Calu3 (cell line): ENCODE measurements around the gene CNTN1. TPM values are rescaled to one million over a fixed set of nuclear protein-coding genes. Genes with fewer than 3 reads are reported as not detected.

ENCODE experiments used
- BruUV-seq: library from RNA; stranded (reverse); fragments of 400-500 nt; replicated peaks from 2 replicates; lab custom pipeline; 2021; lab: Mats Ljungman, UMichigan
- CTCF ChIA-PET: fragments of 300-600 bp; sonication (Branson Sonifier 250); formaldehyde crosslinking; loops from one replicate; lab custom pipeline; 2022; ENCODE audit warnings: antibody characterized with exemption; lab: Charles Lee
- DNase-seq: peaks from one replicate; pipeline ENCODE4 v3.0.0; 2022
- H3K27ac Mint-ChIP-seq: one replicate; pipeline ENCODE4 v1.8.0; 2022; ENCODE audit warnings: mixed read lengths; ENCODE audit not compliant: unreplicated experiment
- H3K27me3 Mint-ChIP-seq: one replicate; pipeline ENCODE4 v1.8.0; 2022; ENCODE audit warnings: mixed read lengths; ENCODE audit not compliant: unreplicated experiment
- H3K36me3 Mint-ChIP-seq: one replicate; pipeline ENCODE4 v1.8.0; 2022; ENCODE audit warnings: mild to moderate bottlenecking, moderate library complexity, mixed read lengths; ENCODE audit not compliant: insufficient read depth, unreplicated experiment
- H3K4me1 Mint-ChIP-seq: one replicate; pipeline ENCODE4 v1.8.0; 2022; ENCODE audit warnings: mild to moderate bottlenecking, low read depth, mixed read lengths; ENCODE audit not compliant: unreplicated experiment
- H3K4me3 Mint-ChIP-seq: one replicate; pipeline ENCODE4 v1.8.0; 2022; ENCODE audit warnings: mild to moderate bottlenecking, low read depth, moderate library complexity, mixed read lengths; ENCODE audit not compliant: unreplicated experiment
- H3K9me3 Mint-ChIP-seq: one replicate; pipeline ENCODE4 v1.8.0; 2022; ENCODE audit warnings: low read depth, mixed read lengths; ENCODE audit not compliant: unreplicated experiment
- intact Hi-C: fragments of 100-400 bp; cut with micrococcal nuclease; formaldehyde crosslinking; loops from one replicate; pipeline ENCODE4 v1.10.0; 2022; ENCODE audit not compliant: unreplicated experiment
- total RNA-seq: library from RNA; stranded (reverse); gene quantifications from 2 replicates; pipeline ENCODE4 v1.2.3, GENCODE V29; 2022
- TF ChIP-seq, protein P1 (sequence below): fragments of 200-600 bp; IDR thresholded peaks from one replicate; pipeline ENCODE4 v1.8.0; 2022; ENCODE audit warnings: antibody characterized with exemption; ENCODE audit not compliant: unreplicated experiment

The CNTN1 gene
- total RNA-seq, 1 experiment from 2014 or later = not detected

GRCh38 chr12:40976546-40976945 is 284.3 kb downstream of the CNTN1 start:
- intact Hi-C loops = no loop called here
- Mint-ChIP-seq H3K4me1 (no peaks in the 10 kb centered on the region), H3K36me3 (no peaks in the 10 kb centered on the region), H3K4me3 (no peak overlapping the region), H3K27me3 (no peaks in the 10 kb centered on the region), H3K27ac (no peak overlapping the region), H3K9me3 (no peaks in the 10 kb centered on the region)
- CTCF ChIA-PET = no interaction called here
- BruUV-seq = no TSS peak
- no peak for DNase-seq
- TF ChIP-seq, protein P1, sequence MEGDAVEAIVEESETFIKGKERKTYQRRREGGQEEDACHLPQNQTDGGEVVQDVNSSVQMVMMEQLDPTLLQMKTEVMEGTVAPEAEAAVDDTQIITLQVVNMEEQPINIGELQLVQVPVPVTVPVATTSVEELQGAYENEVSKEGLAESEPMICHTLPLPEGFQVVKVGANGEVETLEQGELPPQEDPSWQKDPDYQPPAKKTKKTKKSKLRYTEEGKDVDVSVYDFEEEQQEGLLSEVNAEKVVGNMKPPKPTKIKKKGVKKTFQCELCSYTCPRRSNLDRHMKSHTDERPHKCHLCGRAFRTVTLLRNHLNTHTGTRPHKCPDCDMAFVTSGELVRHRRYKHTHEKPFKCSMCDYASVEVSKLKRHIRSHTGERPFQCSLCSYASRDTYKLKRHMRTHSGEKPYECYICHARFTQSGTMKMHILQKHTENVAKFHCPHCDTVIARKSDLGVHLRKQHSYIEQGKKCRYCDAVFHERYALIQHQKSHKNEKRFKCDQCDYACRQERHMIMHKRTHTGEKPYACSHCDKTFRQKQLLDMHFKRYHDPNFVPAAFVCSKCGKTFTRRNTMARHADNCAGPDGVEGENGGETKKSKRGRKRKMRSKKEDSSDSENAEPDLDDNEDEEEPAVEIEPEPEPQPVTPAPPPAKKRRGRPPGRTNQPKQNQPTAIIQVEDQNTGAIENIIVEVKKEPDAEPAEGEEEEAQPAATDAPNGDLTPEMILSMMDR = no peak

GRCh38 chr12:40980427-40980961 is 288.3 kb downstream of the CNTN1 start:
- Mint-ChIP-seq H3K36me3 (no peaks in the 10 kb centered on the region), H3K27ac (no peak overlapping the region)
- DNase-seq = no peak

DNA sequence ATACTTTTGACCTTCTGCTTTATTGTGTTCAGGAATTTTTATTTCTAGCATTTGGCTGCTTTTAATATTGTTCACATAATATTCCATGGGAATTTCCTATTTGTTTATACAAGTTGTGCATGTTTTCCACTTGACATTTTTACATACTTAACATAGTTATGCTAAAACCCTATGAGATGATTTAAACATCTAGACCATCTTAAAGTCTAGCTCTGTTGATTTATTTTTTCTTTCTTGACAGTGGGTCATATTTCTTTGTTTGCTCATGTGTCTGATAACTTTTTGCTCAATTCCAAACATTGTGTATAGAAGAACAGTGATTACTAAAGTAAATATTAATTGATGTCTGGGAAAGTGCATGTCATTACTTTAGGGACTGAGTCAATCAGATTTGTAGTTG is 293.8 kb downstream of the CNTN1 start:
- no TSS peak for BruUV-seq
- Mint-ChIP-seq H3K9me3 (peaks cover 10% of the 10 kb centered on the region), H3K4me1 (no peaks in the 10 kb centered on the region), H3K27me3 (no peaks in the 10 kb centered on the region), H3K36me3 (no peaks in the 10 kb centered on the region), H3K4me3 (no peak overlapping the region), H3K27ac (no peak overlapping the region)
- CTCF ChIA-PET = no interaction called here
- DNase-seq = no peak
- TF ChIP-seq, protein P1 = no peak
- intact Hi-C loops = no loop called here

More at GRCh38 chr12:40980427-40980961, 288.3 kb downstream of the CNTN1 start:
- TF ChIP-seq, protein P1 = no peak
- no peaks in the 10 kb centered on the region for H3K4me1 Mint-ChIP-seq
- no TSS peak for BruUV-seq
- peaks cover 2% of the 10 kb centered on the region for H3K9me3 Mint-ChIP-seq
- H3K4me3 Mint-ChIP-seq = no peak overlapping the region
- CTCF ChIA-PET = no interaction called here
- intact Hi-C loops = no loop called here
- no peaks in the 10 kb centered on the region for H3K27me3 Mint-ChIP-seq

- TF ChIP-seq, protein P1 = no peak
- H3K27ac Mint-ChIP-seq = no peak overlapping the region
- DNase-seq = no peak
- no peaks in the 10 kb centered on the region for H3K36me3 Mint-ChIP-seq
- intact Hi-C loops = no loop called here
- H3K27me3 Mint-ChIP-seq = no peaks in the 10 kb centered on the region
- no TSS peak for BruUV-seq
- H3K4me1 Mint-ChIP-seq = no peaks in the 10 kb centered on the region
- CTCF ChIA-PET = no interaction called here
- H3K4me3 Mint-ChIP-seq = no peak overlapping the region
- peaks cover 10% of the 10 kb centered on the region for H3K9me3 Mint-ChIP-seq
Observed at GRCh38 chr12:40988355-40988754, 296.1 kb downstream of the CNTN1 start.
